Left forelimb (tissue), 1 donor: ENCODE measurements around the gene C1QTNF5.

ENCODE experiments used
- DNase-seq: peaks from one replicate; pipeline ENCODE4 v3.0.0-alpha.2; 2018; ENCODE audit warnings: low spot score

C1QTNF5 gene

GRCh38 chr11:119290894-119291497, 49.7 kb downstream of the C1QTNF5 start:
- no peak for DNase-seq
